H9 (cell line): ENCODE data around the gene NXN. TPM values are rescaled to one million over a fixed set of nuclear protein-coding genes. Genes with fewer than 3 reads are reported as not detected.
"Not testable (repeated sequence)": the region's sequence is repeated elsewhere in the genome, so short reads cannot be mapped to it uniquely, and the experiment has no call there.

Experiments used
- DNase-seq: peaks from one replicate; pipeline ENCODE4 v3.0.0-alpha.2; 2017
- H2AFZ ChIP-seq: one replicate; pipeline ENCODE4 v1.6.1; 2013; ENCODE audit warnings: mild to moderate bottlenecking, low read length, control low read depth, moderate library complexity
- H2AK5ac ChIP-seq: 2 replicates; pipeline ENCODE4 v1.6.1; 2013; ENCODE audit warnings: low read length, control low read depth, mixed read lengths; ENCODE audit not compliant: insufficient read length
- H2BK120ac ChIP-seq: one replicate; pipeline ENCODE4 v1.6.1; 2013; ENCODE audit warnings: low read depth, mild to moderate bottlenecking, low read length, control low read depth, inconsistent platforms; ENCODE audit not compliant: poor library complexity, severe bottlenecking
- H2BK12ac ChIP-seq: 2 replicates; pipeline ENCODE4 v1.6.1; 2013; ENCODE audit warnings: low read length, control low read depth, mixed read lengths, low read depth; ENCODE audit not compliant: insufficient read length
- H2BK15ac ChIP-seq: 2 replicates; pipeline ENCODE4 v1.6.1; 2013; ENCODE audit warnings: low read depth, low read length, control low read depth
- H2BK20ac ChIP-seq: one replicate; pipeline ENCODE4 v1.6.1; 2013; ENCODE audit warnings: low read depth, mild to moderate bottlenecking, low read length, control low read depth, inconsistent platforms; ENCODE audit not compliant: poor library complexity, severe bottlenecking
- H2BK5ac ChIP-seq: 2 replicates; pipeline ENCODE4 v1.6.1; 2013; ENCODE audit warnings: low read length, control low read depth, mixed read lengths; ENCODE audit not compliant: insufficient read length
- H3K14ac ChIP-seq: 2 replicates; pipeline ENCODE4 v1.6.1; 2013; ENCODE audit warnings: low read length, control low read depth; ENCODE audit not compliant: insufficient read depth
- H3K18ac ChIP-seq: 2 replicates; pipeline ENCODE4 v1.6.1; 2013; ENCODE audit warnings: low read depth, mild to moderate bottlenecking, mixed read lengths, low read length, control low read depth; ENCODE audit not compliant: insufficient read length
- H3K23ac ChIP-seq: 2 replicates; pipeline ENCODE4 v1.6.1; 2013; ENCODE audit warnings: low read length, control low read depth, mixed read lengths, low read depth; ENCODE audit not compliant: insufficient read length
- H3K23me2 ChIP-seq: 2 replicates; pipeline ENCODE4 v1.6.1; 2013; ENCODE audit warnings: low read depth, mild to moderate bottlenecking, mixed read lengths, low read length, control low read depth; ENCODE audit not compliant: insufficient read length, poor library complexity, severe bottlenecking
- H3K27ac ChIP-seq: 2 replicates; pipeline ENCODE4 v1.5.1; 2013; ENCODE audit warnings: low read length, control low read depth, mixed read lengths, low read depth; ENCODE audit not compliant: insufficient read length
- H3K27me3 ChIP-seq: 2 replicates; pipeline ENCODE4 v1.6.1; 2013; ENCODE audit warnings: low read length, control low read depth, inconsistent platforms; ENCODE audit not compliant: insufficient read depth
- H3K4ac ChIP-seq: 2 replicates; pipeline ENCODE4 v1.6.1; 2013; ENCODE audit warnings: low read depth, mild to moderate bottlenecking, control low read depth, inconsistent platforms, low read length, moderate library complexity
- H3K4me1 ChIP-seq: 2 replicates; pipeline ENCODE4 v1.6.1; 2013; ENCODE audit warnings: low read length, control low read depth, inconsistent platforms; ENCODE audit not compliant: insufficient read depth
- H3K4me2 ChIP-seq: 2 replicates; pipeline ENCODE4 v1.6.1; 2013; ENCODE audit warnings: low read length, control low read depth, mixed read lengths; ENCODE audit not compliant: insufficient read length, insufficient read depth
- H3K56ac ChIP-seq: 2 replicates; pipeline ENCODE4 v1.6.1; 2013; ENCODE audit warnings: low read depth, mild to moderate bottlenecking, mixed read lengths, low read length, control low read depth; ENCODE audit not compliant: insufficient read length
- H3K79me1 ChIP-seq: 2 replicates; pipeline ENCODE4 v1.6.1; 2013; ENCODE audit warnings: low read depth, mild to moderate bottlenecking, moderate library complexity, low read length, control low read depth, inconsistent platforms; ENCODE audit not compliant: insufficient read depth, poor library complexity, severe bottlenecking
- H3K79me2 ChIP-seq: 2 replicates; pipeline ENCODE4 v1.6.1; 2013; ENCODE audit warnings: low read length, control low read depth, inconsistent platforms; ENCODE audit not compliant: insufficient read depth
- H3K9ac ChIP-seq: 2 replicates; pipeline ENCODE4 v1.6.1; 2013; ENCODE audit warnings: low read length, control low read depth, mixed read lengths; ENCODE audit not compliant: insufficient read length; ENCODE audit errors: extremely low read depth
- H3K9me3 ChIP-seq: one replicate; pipeline ENCODE4 v1.6.1; 2013; ENCODE audit warnings: low read depth, low read length, inconsistent platforms; ENCODE audit not compliant: control insufficient read depth
- H3T11ph ChIP-seq: one replicate; pipeline ENCODE4 v1.6.1; 2013; ENCODE audit warnings: mild to moderate bottlenecking, low read length, control low read depth, inconsistent platforms
- H4K20me1 ChIP-seq: one replicate; pipeline ENCODE4 v1.6.1; 2013; ENCODE audit not compliant: control insufficient read depth, insufficient read length, insufficient read depth
- H4K5ac ChIP-seq: 2 replicates; pipeline ENCODE4 v1.6.1; 2013; ENCODE audit warnings: low read depth, mild to moderate bottlenecking, mixed read lengths, low read length, control low read depth; ENCODE audit not compliant: insufficient read length
- H4K8ac ChIP-seq: replicated peaks from 2 replicates; pipeline ENCODE4 v1.6.1; 2013; ENCODE audit warnings: low read length, control low read depth, mixed read lengths, low read depth; ENCODE audit not compliant: insufficient read length
- H4K91ac ChIP-seq: 2 replicates; pipeline ENCODE4 v1.6.1; 2013; ENCODE audit warnings: low read depth, mild to moderate bottlenecking, moderate library complexity, mixed read lengths, low read length, control low read depth; ENCODE audit not compliant: insufficient read length
- H3K27ac Mint-ChIP-seq, 3 experiments: 2 replicates in 2 of 3; 3 replicates in 1 of 3; pipeline ENCODE4 v1.8.0; 2020 to 2021; ENCODE audit warnings: mixed read lengths in 3 of 3, mild to moderate bottlenecking in 1 of 3, moderate library complexity in 1 of 3
- H3K27me3 Mint-ChIP-seq: 2 replicates; pipeline ENCODE4 v1.8.0; 2021; ENCODE audit warnings: low read depth, mild to moderate bottlenecking, moderate library complexity, mixed read lengths
- H3K36me3 Mint-ChIP-seq, 3 experiments: 2 replicates in 2 of 3; 3 replicates in 1 of 3; pipeline ENCODE4 v1.8.0; 2020 to 2021; ENCODE audit warnings: low read depth in 3 of 3, mixed read lengths in 3 of 3; ENCODE audit not compliant: insufficient read depth in 1 of 3
- H3K4me1 Mint-ChIP-seq, 2 experiments: 2 replicates each; pipeline ENCODE4 v1.8.0; 2020; ENCODE audit warnings: mixed read lengths in 2 of 2
- H3K4me3 Mint-ChIP-seq, 2 experiments: 2 replicates in 1 of 2; 3 replicates in 1 of 2; pipeline ENCODE4 v1.8.0; 2020 to 2021; ENCODE audit warnings: mild to moderate bottlenecking in 2 of 2, mixed read lengths in 2 of 2, moderate library complexity in 1 of 2
- H3K9me3 Mint-ChIP-seq, 2 experiments: 2 replicates in 1 of 2; 3 replicates in 1 of 2; pipeline ENCODE4 v1.8.0; 2020; ENCODE audit warnings: mild to moderate bottlenecking in 2 of 2, mixed read lengths in 2 of 2, moderate library complexity in 1 of 2
- whole genome bisulfite sequencing: extraction: QIAGEN DNeasy Blood & Tissue Kit; methylation state at CpG from one replicate; pipeline ENCODE4 v1.1.7; 2013; ENCODE audit warnings: missing lambda C conversion rate, low lambda C conversion rate, mixed read lengths; ENCODE audit not compliant: insufficient read length; ENCODE audit errors: extremely low coverage; 5-methylcytosine and 5-hydroxymethylcytosine counted together
- total RNA-seq: library from RNA; stranded (reverse); gene quantifications from 2 replicates; pipeline ENCODE4 v1.2.1, GENCODE V29; 2021
- TF ChIP-seq, protein P1 (sequence below): fragments of 200-600 bp; sonication (generic); conservative IDR thresholded peaks from 3 replicates; pipeline ENCODE4 v1.8.0; 2021; ENCODE audit warnings: antibody characterized with exemption, mild to moderate bottlenecking

NXN gene
- total RNA-seq, 1 experiment from 2014 or later = 93.6 TPM

DNA sequence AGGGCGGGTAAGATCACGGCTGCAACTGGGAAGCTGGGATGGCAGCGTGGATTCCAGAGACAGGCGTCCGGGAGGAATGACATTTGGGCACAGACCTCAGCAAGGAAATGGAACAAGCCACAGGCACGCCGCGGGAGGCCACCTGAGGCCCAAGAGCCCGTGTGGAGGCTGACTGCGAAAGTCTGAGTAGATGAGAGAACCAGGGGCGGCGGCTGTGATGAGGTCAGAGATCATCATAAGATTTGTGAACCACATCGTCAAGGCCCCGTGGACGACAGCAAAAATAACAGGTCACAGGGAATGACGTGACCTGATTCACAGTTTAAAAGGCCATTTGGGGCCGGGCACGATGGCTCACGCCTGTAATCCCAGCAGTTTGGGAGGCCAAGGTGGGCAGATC is 149.2 kb downstream of the NXN start:
- no peak overlapping the region for H3K4me3 Mint-ChIP-seq
- no peaks in the 10 kb centered on the region for H3K9me3 ChIP-seq
- peaks cover 2% of the 10 kb centered on the region; the same call in 1 of the 2 replicates for H3K79me2 ChIP-seq
- H3K18ac ChIP-seq = no peak overlapping the region
- WGBS = no CpG with 5 or more reads among the region's 19 CpGs
- no peak overlapping the region for H2BK20ac ChIP-seq
- peaks cover 0 to 3% of the 10 kb centered on the region in 2 experiments; a peak in 2 of 5 replicates for H3K9me3 Mint-ChIP-seq
- peaks cover 2% of the 10 kb centered on the region; the same call in 1 of the 2 replicates for H3K4me1 ChIP-seq
- H3K4ac ChIP-seq = no peak overlapping the region
- H3K27me3 ChIP-seq = no peaks in the 10 kb centered on the region
- H3K23me2 ChIP-seq = no peaks in the 10 kb centered on the region
- H3K56ac ChIP-seq = no peak overlapping the region
- H2AFZ ChIP-seq = no peak overlapping the region
- peak overlapping the region in 1 of 3 experiments; percentile 24; a peak in 1 of 7 replicates for H3K27ac Mint-ChIP-seq
- no peak overlapping the region for H2BK12ac ChIP-seq
- peaks cover 3 to 9% of the 10 kb centered on the region in 2 experiments for H3K4me1 Mint-ChIP-seq
- peaks cover 3% of the 10 kb centered on the region for H3K79me1 ChIP-seq
- H3K4me2 ChIP-seq = no peak overlapping the region
- no peaks in the 10 kb centered on the region for H3K27me3 Mint-ChIP-seq
- H3K14ac ChIP-seq = no peak overlapping the region
- no peak overlapping the region for H2BK15ac ChIP-seq
- no peak overlapping the region for H3T11ph ChIP-seq
- no peak overlapping the region for H3K9ac ChIP-seq
- no peak overlapping the region for H2BK120ac ChIP-seq
- no peak for DNase-seq
- no peak overlapping the region for H2BK5ac ChIP-seq
- peaks cover 13 to 14% (median 14%) of the 10 kb centered on the region in 3 experiments for H3K36me3 Mint-ChIP-seq
- H4K20me1 ChIP-seq = no peaks in the 10 kb centered on the region
- H3K27ac ChIP-seq = no peak overlapping the region
- no peak overlapping the region for H4K91ac ChIP-seq
- H4K5ac ChIP-seq = no peak overlapping the region
- H4K8ac ChIP-seq = no peak overlapping the region
- no peak overlapping the region for H3K23ac ChIP-seq
- TF ChIP-seq, protein P1, sequence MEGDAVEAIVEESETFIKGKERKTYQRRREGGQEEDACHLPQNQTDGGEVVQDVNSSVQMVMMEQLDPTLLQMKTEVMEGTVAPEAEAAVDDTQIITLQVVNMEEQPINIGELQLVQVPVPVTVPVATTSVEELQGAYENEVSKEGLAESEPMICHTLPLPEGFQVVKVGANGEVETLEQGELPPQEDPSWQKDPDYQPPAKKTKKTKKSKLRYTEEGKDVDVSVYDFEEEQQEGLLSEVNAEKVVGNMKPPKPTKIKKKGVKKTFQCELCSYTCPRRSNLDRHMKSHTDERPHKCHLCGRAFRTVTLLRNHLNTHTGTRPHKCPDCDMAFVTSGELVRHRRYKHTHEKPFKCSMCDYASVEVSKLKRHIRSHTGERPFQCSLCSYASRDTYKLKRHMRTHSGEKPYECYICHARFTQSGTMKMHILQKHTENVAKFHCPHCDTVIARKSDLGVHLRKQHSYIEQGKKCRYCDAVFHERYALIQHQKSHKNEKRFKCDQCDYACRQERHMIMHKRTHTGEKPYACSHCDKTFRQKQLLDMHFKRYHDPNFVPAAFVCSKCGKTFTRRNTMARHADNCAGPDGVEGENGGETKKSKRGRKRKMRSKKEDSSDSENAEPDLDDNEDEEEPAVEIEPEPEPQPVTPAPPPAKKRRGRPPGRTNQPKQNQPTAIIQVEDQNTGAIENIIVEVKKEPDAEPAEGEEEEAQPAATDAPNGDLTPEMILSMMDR = no peak
- H2AK5ac ChIP-seq = no peak overlapping the region

DNA sequence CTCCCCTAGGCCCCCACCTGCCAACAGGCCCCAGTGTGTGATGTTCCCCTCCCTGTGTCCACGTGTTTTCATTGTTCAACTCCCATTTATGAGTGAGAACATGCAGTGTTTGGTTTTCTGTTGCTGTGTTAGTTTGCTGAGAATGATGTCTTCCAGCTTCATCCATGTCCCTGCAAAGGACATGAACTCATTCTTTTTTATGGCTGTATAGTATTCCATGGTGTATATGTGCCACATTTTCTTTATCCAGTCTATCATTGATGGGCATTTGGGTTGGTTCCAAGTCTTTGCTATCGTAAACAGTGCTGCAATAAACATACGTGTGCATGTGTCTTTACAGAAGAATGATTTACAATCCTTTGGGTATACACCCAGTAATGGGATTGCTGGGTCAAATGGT is 150.0 kb downstream of the NXN start:
- H4K8ac ChIP-seq, H3K14ac ChIP-seq, H4K20me1 ChIP-seq, H3K79me1 ChIP-seq, H3K23ac ChIP-seq, H3K56ac ChIP-seq, H3K79me2 ChIP-seq, H3K27ac Mint-ChIP-seq, H2BK15ac ChIP-seq, H3K9me3 ChIP-seq, H3K27me3 ChIP-seq, H3K4me1 Mint-ChIP-seq, H3K23me2 ChIP-seq, H2BK5ac ChIP-seq, H4K5ac ChIP-seq, H3K4me3 Mint-ChIP-seq, DNase-seq, H3K18ac ChIP-seq, H2AK5ac ChIP-seq, H3K9me3 Mint-ChIP-seq, H2AFZ ChIP-seq, H2BK12ac ChIP-seq, H3K4me1 ChIP-seq, H3T11ph ChIP-seq, H2BK20ac ChIP-seq, H4K91ac ChIP-seq, H3K9ac ChIP-seq, H3K27ac ChIP-seq, H3K4me2 ChIP-seq, H3K27me3 Mint-ChIP-seq, H2BK120ac ChIP-seq, H3K4ac ChIP-seq: not testable (repeated sequence)
- WGBS = no CpG with 5 or more reads among the region's 3 CpGs
- H3K36me3 Mint-ChIP-seq = peaks cover 18% of the 10 kb centered on the region in 3 experiments
